Prostate gland (tissue), 2 donors: ENCODE results near the gene CDC6. TPM values are rescaled to one million over a fixed set of nuclear protein-coding genes. Genes with fewer than 3 reads are reported as not detected.

Source experiments
- total RNA-seq, 2 donors: library from RNA; depleted of rRNA; stranded (reverse); fragments of >200 nt; gene quantifications; one replicate each; pipeline ENCODE4 v1.1.0, GENCODE V29; 2016

The CDC6 gene
- total RNA-seq, 2 donors from 2014 or later = 2.1 to 10.3 TPM

Other genes starting within 250 kb of the CDC6 start
- 100 to 1,000 TPM in 1 of 2 donors, 10 to 100 TPM in 1; 55.2 to 167 TPM for gene MED24, start 233.5 kb upstream of the CDC6 start, total RNA-seq
- gene THRA, start 224.9 kb upstream of the CDC6 start, total RNA-seq = 10 to 100 TPM; 35.2 to 79.8 TPM
- gene NR1D1, start 187.3 kb upstream of the CDC6 start, total RNA-seq = 10 to 100 TPM; 10.7 to 35.2 TPM
- gene MSL1, start 165.9 kb upstream of the CDC6 start, total RNA-seq = 100 to 1,000 TPM in 1 of 2 donors, 10 to 100 TPM in 1; 77.0 to 112 TPM
- gene CASC3, start 147.3 kb upstream of the CDC6 start, total RNA-seq = 10 to 100 TPM; 59.8 to 94.3 TPM
- gene RAPGEFL1, start 110.4 kb upstream of the CDC6 start, total RNA-seq = 10 to 100 TPM; 14.2 to 25.1 TPM
- gene WIPF2, start 68.6 kb upstream of the CDC6 start, total RNA-seq = 10 to 100 TPM; 12.6 to 27.0 TPM
- gene RARA, start 21.3 kb downstream of the CDC6 start, total RNA-seq = 10 to 100 TPM; 24.4 to 70.6 TPM
- gene GJD3, start 76.9 kb downstream of the CDC6 start, total RNA-seq = 1 to 10 TPM in 1 of 2 donors, under 1 TPM in 1; 0.82 to 5.3 TPM
- gene TOP2A, start 130.0 kb downstream of the CDC6 start, total RNA-seq = 10 to 100 TPM in 1 of 2 donors, 1 to 10 TPM in 1; 3.1 to 15.9 TPM
- gene IGFBP4, start 155.6 kb downstream of the CDC6 start, total RNA-seq = 100 to 1,000 TPM; 132 to 154 TPM
- gene TNS4, start 213.7 kb downstream of the CDC6 start, total RNA-seq = 10 to 100 TPM; 51.3 to 56.1 TPM